HEK293 (cell line): ENCODE measurements around the gene SLAMF6.
"Not testable (repeated sequence)": the region's sequence is repeated elsewhere in the genome, so short reads cannot be mapped to it uniquely, and the experiment has no call there.

Source experiments
- KLF10 ChIP-seq: fragments of 450-650 bp; IDR thresholded peaks from 2 replicates; pipeline ENCODE4 v1.5.1; 2018; ENCODE audit warnings: missing biosample characterization, mild to moderate bottlenecking, missing genetic modification characterization
- YY1 ChIP-seq: fragments of 450-650 bp; formaldehyde crosslinking; IDR thresholded peaks from 2 replicates; pipeline ENCODE4 v1.5.1; 2018; ENCODE audit warnings: missing biosample characterization, missing genetic modification characterization
- ZNF274 ChIP-seq, 2 experiments: fragments of 200-500 bp in 1 of 2; fragments of 450-650 bp in 1 of 2; sonication (Bioruptor generic) in 1 of 2; formaldehyde crosslinking in 1 of 2; IDR thresholded peaks; 2 replicates each; pipeline versions ENCODE4 v1.5.1 to v1.6.1; 2014 to 2016; ENCODE audit warnings: borderline replicate concordance in 1 of 2, inconsistent platforms in 1 of 2, low read length in 1 of 2, missing biosample characterization in 1 of 2, missing genetic modification characterization in 1 of 2
- ZNF341 ChIP-seq: fragments of 450-650 bp; formaldehyde crosslinking; IDR thresholded peaks from 2 replicates; pipeline ENCODE4; 2016; ENCODE audit warnings: low read depth, missing biosample characterization, missing genetic modification characterization
- ZNF777 ChIP-seq: fragments of 450-650 bp; formaldehyde crosslinking; IDR thresholded peaks from 2 replicates; pipeline ENCODE4 v1.5.1; 2017; ENCODE audit warnings: missing biosample characterization, missing genetic modification characterization, borderline replicate concordance
- ZSCAN30 ChIP-seq: fragments of 450-650 bp; IDR thresholded peaks from 2 replicates; pipeline ENCODE4 v1.5.1; 2018; ENCODE audit warnings: missing biosample characterization, mild to moderate bottlenecking, missing genetic modification characterization, moderate library complexity
- TF ChIP-seq, protein P1 (sequence below): fragments of 450-650 bp; formaldehyde crosslinking; IDR thresholded peaks from 2 replicates; pipeline ENCODE4 v1.5.1; 2016; ENCODE audit warnings: missing biosample characterization, missing genetic modification characterization

DNA sequence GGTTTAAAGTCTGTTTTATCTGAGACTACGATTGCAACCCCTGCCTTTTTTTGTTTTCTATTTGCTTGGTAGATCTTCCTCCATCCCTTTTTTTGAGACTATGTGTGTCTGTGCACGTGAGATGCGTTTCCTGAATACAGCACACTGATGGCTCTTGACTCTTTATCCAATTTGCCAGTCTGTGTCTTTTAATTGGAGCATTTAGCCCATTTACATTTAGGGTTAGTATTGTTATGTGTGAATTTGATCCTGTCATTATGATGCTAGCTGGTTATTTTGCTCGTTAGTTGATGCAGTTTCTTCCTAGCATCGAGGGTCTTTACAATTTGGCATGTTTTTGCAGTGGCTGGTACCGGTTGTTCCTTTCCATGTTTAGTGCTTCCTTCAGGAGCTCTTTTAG is 44.0 kb downstream of the SLAMF6 start:
- not testable (repeated sequence) for TF ChIP-seq ZNF341 (tag by site-specific recombination); ZNF777 (tag by site-specific recombination); ZNF274 (IDR thresholded peaks at IDR 0.05; ENCODE audit: low read length); ZNF274 (tag by site-specific recombination; IDR thresholded peaks at IDR 0.05; ENCODE audit: borderline replicate concordance); ZSCAN30; KLF10 (tag by site-specific recombination); YY1 (tag by site-specific recombination)
- TF ChIP-seq, protein P1, sequence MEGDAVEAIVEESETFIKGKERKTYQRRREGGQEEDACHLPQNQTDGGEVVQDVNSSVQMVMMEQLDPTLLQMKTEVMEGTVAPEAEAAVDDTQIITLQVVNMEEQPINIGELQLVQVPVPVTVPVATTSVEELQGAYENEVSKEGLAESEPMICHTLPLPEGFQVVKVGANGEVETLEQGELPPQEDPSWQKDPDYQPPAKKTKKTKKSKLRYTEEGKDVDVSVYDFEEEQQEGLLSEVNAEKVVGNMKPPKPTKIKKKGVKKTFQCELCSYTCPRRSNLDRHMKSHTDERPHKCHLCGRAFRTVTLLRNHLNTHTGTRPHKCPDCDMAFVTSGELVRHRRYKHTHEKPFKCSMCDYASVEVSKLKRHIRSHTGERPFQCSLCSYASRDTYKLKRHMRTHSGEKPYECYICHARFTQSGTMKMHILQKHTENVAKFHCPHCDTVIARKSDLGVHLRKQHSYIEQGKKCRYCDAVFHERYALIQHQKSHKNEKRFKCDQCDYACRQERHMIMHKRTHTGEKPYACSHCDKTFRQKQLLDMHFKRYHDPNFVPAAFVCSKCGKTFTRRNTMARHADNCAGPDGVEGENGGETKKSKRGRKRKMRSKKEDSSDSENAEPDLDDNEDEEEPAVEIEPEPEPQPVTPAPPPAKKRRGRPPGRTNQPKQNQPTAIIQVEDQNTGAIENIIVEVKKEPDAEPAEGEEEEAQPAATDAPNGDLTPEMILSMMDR (tag by site-specific recombination) = not testable (repeated sequence)
